ENCODE results near the gene TMEM222. TPM values are rescaled to one million over a fixed set of nuclear protein-coding genes. Genes with fewer than 3 reads are reported as not detected.

TMEM222 gene
- polyA plus RNA-seq, 1 of the 3 experiments (the other 2 are of a cell fraction), result 51.7 TPM

DNA sequence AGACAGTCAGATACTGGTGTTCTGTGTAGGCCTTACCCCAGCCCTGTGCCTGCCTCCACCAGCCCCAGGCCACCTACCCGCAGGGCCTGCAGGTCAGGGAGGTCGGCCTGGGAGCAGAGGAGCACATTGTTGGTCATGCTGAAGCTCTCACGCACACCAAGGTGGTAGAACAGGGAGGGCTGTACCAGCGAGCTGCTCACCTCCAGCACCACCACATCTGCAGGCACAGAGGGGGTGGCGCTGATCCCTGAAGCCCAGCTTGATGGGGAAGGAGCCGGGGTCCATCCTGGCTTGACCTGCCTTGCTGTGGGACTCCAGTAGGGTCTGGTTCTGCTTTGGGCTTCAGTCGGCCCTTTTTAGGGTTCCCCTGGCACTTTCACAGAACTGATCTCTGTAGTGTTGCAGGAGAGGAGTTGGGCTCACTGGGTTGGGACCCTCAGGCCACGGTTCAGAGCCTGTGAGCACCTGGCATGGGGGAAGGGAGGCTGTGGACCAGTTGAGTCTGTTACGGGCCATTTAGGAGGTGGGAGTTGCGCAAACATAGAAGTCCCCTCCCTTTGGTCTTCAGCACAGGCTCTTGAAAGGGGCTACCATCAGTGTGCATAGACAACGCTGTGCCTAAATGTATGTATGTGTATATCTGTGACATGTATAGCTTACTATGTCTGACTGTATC lies 42.9 kb downstream of the TMEM222 start:
- Histone ChIP-seq H3K36me3 (replicated peaks in 1 of 2; ENCODE audit: control insufficient read depth in 1 of 2, insufficient read depth in 2 of 2, low read length in 1 of 2) (peaks cover 0 to 27% of the 10 kb centered on the region in 2 experiments), H3K79me2 (ENCODE audit: insufficient read depth) (peaks cover 9% of the 10 kb centered on the region; the same call in 1 of the 2 replicates), H3K4me1 (ENCODE audit: control insufficient read depth in 1 of 2, insufficient read depth in 2 of 2, low read depth in 1 of 2, low read length in 1 of 2) (peaks cover 4 to 14% of the 10 kb centered on the region in 2 experiments; a peak in 2 of 4 replicates), H3K27ac (ENCODE audit: low read depth in 2 of 2, low read length in 1 of 2) (peak overlapping the region; percentile 84 to 94), H3K9me3 (no peaks in the 10 kb centered on the region), H3F3A (replicated peaks; ENCODE audit: insufficient read depth) (peaks cover 9% of the 10 kb centered on the region), H2AFZ (ENCODE audit: low read depth) (peak overlapping the region; percentile 95), H4K20me1 (ENCODE audit: insufficient read depth) (no peaks in the 10 kb centered on the region), H3K9ac (peak overlapping the region; percentile 29), H3K4me2 (peak overlapping the region; percentile 78), H3K4me3 (ENCODE audit: low read depth in 2 of 2, low read length in 1 of 2) (peak overlapping the region; percentile 69 to 89), H3K9me2 (no peaks in the 10 kb centered on the region), H3K27me3 (ENCODE audit: insufficient read depth) (no peaks in the 10 kb centered on the region)
- ChIA-PET CTCF (interaction anchor here (1.0 to 9.6 kb wide), 13 partner anchors 9 to 242 kb away, joined by 3 to 154 read pairs (median 7); partner anchors contain the start of gene CD164L2), POLR2A (interaction anchor here (0.5 to 2.6 kb wide), 11 partner anchors 9 to 1445 kb away, joined by 3 to 24 read pairs (median 3); partner anchors contain the start of genes CD164L2 and GPR3)
- TF ChIP-seq NRF1 (IDR thresholded peaks at IDR 0.05; ENCODE audit: low read depth, low read length) (no peak), MEF2A (IDR thresholded peaks at IDR 0.05; ENCODE audit: borderline replicate concordance, low read depth) (no peak)
- no peak for DNase-seq
- WGBS (ENCODE audit: low lambda C conversion rate), result 43% methylated on average over 3 of the region's 11 CpGs

DNA sequence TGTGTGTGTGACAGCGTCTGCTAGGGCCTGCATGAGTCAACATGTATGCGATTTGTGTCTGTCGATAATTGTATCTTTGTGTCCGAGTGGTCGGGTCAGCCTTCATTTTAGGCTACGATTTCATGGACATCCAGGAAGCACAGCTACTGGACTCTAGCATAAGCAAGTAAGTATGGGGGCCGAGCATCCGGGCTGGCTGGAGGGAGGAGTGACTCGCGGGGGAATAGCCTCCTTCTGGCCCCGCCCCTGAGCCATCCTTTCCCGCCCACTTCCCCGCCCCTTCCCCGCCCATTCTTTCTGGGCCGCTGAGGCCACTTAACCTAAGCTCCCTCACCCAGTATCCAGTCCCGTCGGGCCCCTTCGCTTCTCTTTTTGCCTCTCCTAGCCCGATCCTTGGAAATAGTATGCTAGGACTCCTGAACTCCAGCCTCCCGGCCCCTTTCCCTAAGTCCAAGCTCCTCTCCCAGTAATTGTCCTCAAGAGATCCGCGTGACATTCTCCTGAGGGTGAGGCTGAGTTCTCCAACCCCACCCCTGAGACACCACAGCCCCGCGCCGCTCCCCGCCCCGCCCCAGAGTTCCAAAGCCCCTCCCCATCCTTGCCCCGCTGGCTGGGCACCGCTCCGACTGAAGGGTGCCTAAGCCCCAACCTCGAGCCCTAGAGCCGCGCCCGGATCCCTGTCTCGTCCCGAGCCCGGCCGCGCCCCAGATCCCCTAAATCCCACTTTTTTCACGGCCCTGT lies 43.6 kb downstream of the TMEM222 start:
- Histone ChIP-seq H4K20me1 (ENCODE audit: insufficient read depth) (no peaks in the 10 kb centered on the region), H3K4me2 (peak overlapping the region; percentile 78), H3K79me2 (ENCODE audit: insufficient read depth) (peaks cover 9% of the 10 kb centered on the region; the same call in 1 of the 2 replicates), H3K36me3 (replicated peaks in 1 of 2; ENCODE audit: control insufficient read depth in 1 of 2, insufficient read depth in 2 of 2, low read length in 1 of 2) (peaks cover 0 to 27% of the 10 kb centered on the region in 2 experiments), H3K27me3 (ENCODE audit: insufficient read depth) (no peaks in the 10 kb centered on the region), H3K9me2 (no peaks in the 10 kb centered on the region), H2AFZ (ENCODE audit: low read depth) (peak overlapping the region; percentile 95), H3F3A (replicated peaks; ENCODE audit: insufficient read depth) (peaks cover 9% of the 10 kb centered on the region), H3K9ac (peak overlapping the region; percentile 93), H3K27ac (ENCODE audit: low read depth in 2 of 2, low read length in 1 of 2) (peak overlapping the region; percentile 84 to 94), H3K4me3 (ENCODE audit: low read depth in 2 of 2, low read length in 1 of 2) (peak overlapping the region; percentile 69 to 89), H3K4me1 (ENCODE audit: control insufficient read depth in 1 of 2, insufficient read depth in 2 of 2, low read depth in 1 of 2, low read length in 1 of 2) (peaks cover 4 to 14% of the 10 kb centered on the region in 2 experiments; a peak in 2 of 4 replicates), H3K9me3 (no peaks in the 10 kb centered on the region)
- DNase-seq, result peak; percentile 97
- TF ChIP-seq TCF12 (IDR thresholded peaks at IDR 0.05) (no peak), POLR2AphosphoS5 (IDR thresholded peaks at IDR 0.05; ENCODE audit: low read depth, low read length) (peak; percentile 70; the same call in 1 of the 2 replicates), RFX5 (IDR thresholded peaks at IDR 0.05; ENCODE audit: low read length) (no peak), TAF1 (IDR thresholded peaks at IDR 0.05; ENCODE audit: borderline replicate concordance, low read depth, low read length) (peak; percentile 46; the same call in 1 of the 2 replicates), EP300 (IDR thresholded peaks at IDR 0.05; ENCODE audit: borderline replicate concordance in 1 of 2, low read depth in 1 of 2, low read length in 1 of 2) (peak in 1 of 2 experiments; percentile 66; a peak in 3 of 4 replicates)
- TF ChIP-seq, protein P1, sequence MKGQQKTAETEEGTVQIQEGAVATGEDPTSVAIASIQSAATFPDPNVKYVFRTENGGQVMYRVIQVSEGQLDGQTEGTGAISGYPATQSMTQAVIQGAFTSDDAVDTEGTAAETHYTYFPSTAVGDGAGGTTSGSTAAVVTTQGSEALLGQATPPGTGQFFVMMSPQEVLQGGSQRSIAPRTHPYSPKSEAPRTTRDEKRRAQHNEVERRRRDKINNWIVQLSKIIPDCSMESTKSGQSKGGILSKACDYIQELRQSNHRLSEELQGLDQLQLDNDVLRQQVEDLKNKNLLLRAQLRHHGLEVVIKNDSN (IDR thresholded peaks at IDR 0.05; ENCODE audit: borderline replicate concordance, low read depth), result no peak
- TF ChIP-seq, protein P2, sequence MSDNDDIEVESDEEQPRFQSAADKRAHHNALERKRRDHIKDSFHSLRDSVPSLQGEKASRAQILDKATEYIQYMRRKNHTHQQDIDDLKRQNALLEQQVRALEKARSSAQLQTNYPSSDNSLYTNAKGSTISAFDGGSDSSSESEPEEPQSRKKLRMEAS (IDR thresholded peaks at IDR 0.05; ENCODE audit: low read depth), result peak; percentile 29; the same call in 1 of the 2 replicates
- POLR2A ChIA-PET, result interaction anchor here (0.5 to 2.6 kb wide), 15 partner anchors 9 to 1444 kb away, joined by 3 to 24 read pairs (median 4); partner anchors contain the start of genes CD164L2 and GPR3
- CTCF ChIA-PET, result interaction anchor here (0.6 to 9.6 kb wide), 29 partner anchors 10 to 292 kb away, joined by 3 to 154 read pairs (median 4); partner anchors contain the start of genes CD164L2, FCN3 and TMEM222
- 2% methylated on average over 28 of the region's 40 CpGs for WGBS (ENCODE audit: low lambda C conversion rate)

All from SK-N-SH (cell line).